ENCODE data around the gene CBX1.

DNA sequence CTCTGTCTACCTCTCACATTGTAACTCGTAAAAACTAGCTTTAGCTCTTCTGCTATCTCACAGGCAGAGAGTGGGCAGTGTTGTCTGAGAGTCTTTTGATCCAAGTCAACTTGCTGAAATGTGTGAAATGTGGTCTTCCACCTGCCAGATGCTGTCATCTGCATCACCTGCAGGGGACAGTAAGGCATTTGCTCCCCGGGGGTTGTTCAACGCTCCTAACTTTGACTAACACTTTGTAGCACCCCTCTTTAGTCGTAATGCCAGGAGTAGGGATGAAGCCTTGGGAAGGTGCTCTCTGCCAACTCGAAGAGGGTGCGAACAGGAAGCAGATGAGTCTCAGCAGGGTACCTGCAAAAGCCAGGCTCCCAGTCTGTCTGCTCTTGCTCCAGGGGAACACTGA, 42.4 kb upstream of the CBX1 start:
- TF ChIP-seq, protein P1, sequence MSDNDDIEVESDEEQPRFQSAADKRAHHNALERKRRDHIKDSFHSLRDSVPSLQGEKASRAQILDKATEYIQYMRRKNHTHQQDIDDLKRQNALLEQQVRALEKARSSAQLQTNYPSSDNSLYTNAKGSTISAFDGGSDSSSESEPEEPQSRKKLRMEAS (IDR thresholded peaks at IDR 0.05; ENCODE audit: low read depth, low read length): no peak
- TF ChIP-seq SUPT20H (IDR thresholded peaks at IDR 0.05; ENCODE audit: borderline replicate concordance, control insufficient read depth, low read depth, low read length): no peak
- TF ChIP-seq, protein P2, sequence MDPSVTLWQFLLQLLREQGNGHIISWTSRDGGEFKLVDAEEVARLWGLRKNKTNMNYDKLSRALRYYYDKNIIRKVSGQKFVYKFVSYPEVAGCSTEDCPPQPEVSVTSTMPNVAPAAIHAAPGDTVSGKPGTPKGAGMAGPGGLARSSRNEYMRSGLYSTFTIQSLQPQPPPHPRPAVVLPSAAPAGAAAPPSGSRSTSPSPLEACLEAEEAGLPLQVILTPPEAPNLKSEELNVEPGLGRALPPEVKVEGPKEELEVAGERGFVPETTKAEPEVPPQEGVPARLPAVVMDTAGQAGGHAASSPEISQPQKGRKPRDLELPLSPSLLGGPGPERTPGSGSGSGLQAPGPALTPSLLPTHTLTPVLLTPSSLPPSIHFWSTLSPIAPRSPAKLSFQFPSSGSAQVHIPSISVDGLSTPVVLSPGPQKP (IDR thresholded peaks at IDR 0.05; ENCODE audit: low read depth, low read length): no peak
- no peak for TF ChIP-seq JUND (IDR thresholded peaks at IDR 0.05; ENCODE audit: low read depth, low read length)
- TF ChIP-seq RAD21 (IDR thresholded peaks at IDR 0.05; ENCODE audit: insufficient read depth, low read depth, low read length): 0 out of 2 replicates have a peak, but pooled peaks have one; percentile 39
- TF ChIP-seq, protein P3, sequence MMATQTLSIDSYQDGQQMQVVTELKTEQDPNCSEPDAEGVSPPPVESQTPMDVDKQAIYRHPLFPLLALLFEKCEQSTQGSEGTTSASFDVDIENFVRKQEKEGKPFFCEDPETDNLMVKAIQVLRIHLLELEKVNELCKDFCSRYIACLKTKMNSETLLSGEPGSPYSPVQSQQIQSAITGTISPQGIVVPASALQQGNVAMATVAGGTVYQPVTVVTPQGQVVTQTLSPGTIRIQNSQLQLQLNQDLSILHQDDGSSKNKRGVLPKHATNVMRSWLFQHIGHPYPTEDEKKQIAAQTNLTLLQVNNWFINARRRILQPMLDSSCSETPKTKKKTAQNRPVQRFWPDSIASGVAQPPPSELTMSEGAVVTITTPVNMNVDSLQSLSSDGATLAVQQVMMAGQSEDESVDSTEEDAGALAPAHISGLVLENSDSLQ (IDR thresholded peaks at IDR 0.05): peak; percentile 41; the same call in 1 of the 2 replicates
- TF ChIP-seq, protein P4, sequence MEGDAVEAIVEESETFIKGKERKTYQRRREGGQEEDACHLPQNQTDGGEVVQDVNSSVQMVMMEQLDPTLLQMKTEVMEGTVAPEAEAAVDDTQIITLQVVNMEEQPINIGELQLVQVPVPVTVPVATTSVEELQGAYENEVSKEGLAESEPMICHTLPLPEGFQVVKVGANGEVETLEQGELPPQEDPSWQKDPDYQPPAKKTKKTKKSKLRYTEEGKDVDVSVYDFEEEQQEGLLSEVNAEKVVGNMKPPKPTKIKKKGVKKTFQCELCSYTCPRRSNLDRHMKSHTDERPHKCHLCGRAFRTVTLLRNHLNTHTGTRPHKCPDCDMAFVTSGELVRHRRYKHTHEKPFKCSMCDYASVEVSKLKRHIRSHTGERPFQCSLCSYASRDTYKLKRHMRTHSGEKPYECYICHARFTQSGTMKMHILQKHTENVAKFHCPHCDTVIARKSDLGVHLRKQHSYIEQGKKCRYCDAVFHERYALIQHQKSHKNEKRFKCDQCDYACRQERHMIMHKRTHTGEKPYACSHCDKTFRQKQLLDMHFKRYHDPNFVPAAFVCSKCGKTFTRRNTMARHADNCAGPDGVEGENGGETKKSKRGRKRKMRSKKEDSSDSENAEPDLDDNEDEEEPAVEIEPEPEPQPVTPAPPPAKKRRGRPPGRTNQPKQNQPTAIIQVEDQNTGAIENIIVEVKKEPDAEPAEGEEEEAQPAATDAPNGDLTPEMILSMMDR (IDR thresholded peaks at IDR 0.05 in 2 of 3, conservative IDR thresholded peaks at IDR 0.05 in 1 of 3; ENCODE audit: control insufficient read depth in 2 of 3, extremely low read depth in 1 of 3, insufficient read depth in 1 of 3, low read depth in 3 of 3, low read length in 3 of 3): peak in 1 of 3 experiments; percentile 36; a peak in 2 of 6 replicates
